ENCODE measurements around the gene IGSF3.
"Not testable (repeated sequence)": the region's sequence is repeated elsewhere in the genome, so short reads cannot be mapped to it uniquely, and the experiment has no call there.

DNA sequence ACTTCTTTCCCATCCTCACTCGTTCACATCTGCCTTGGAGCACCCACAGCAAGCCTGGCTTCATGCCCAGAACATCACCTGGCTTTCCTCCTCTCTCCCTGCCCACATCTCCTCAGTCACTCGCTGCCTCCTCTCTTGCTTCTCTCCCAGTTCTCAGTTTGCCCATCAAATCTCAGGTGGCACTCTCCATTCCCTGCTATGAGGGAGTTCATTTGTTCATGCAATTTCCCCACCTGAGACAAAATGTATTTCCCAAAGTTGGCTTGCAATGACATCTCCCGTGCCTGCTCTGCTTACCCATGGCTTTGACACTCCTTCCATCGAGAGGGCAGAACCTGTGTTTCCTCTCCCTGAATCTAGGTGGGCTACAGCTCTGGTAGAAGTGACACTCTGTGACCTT is 33.1 kb downstream of the IGSF3 start:
- TF ChIP-seq EZH2 (IDR thresholded peaks at IDR 0.05; ENCODE audit: borderline replicate concordance, control insufficient read depth, low read depth, low read length); SP1 (IDR thresholded peaks at IDR 0.05; ENCODE audit: low read depth, low read length); CTCF (IDR thresholded peaks at IDR 0.05 in 2 of 3, conservative IDR thresholded peaks at IDR 0.05 in 1 of 3; ENCODE audit: control insufficient read depth in 2 of 3, extremely low read depth in 1 of 3, insufficient read depth in 1 of 3, low read depth in 3 of 3, low read length in 3 of 3); RBBP5 (conservative IDR thresholded peaks at IDR 0.05); SIN3A (IDR thresholded peaks at IDR 0.05; ENCODE audit: low read depth, low read length); HDAC6 (IDR thresholded peaks at IDR 0.05; ENCODE audit: unreplicated experiment); FOS (IDR thresholded peaks at IDR 0.05; ENCODE audit: borderline replicate concordance, extremely low read depth, insufficient read length); ZNF274 (IDR thresholded peaks at IDR 0.05; ENCODE audit: insufficient read depth, insufficient read length): not testable (repeated sequence)
- TF ChIP-seq, protein P1, sequence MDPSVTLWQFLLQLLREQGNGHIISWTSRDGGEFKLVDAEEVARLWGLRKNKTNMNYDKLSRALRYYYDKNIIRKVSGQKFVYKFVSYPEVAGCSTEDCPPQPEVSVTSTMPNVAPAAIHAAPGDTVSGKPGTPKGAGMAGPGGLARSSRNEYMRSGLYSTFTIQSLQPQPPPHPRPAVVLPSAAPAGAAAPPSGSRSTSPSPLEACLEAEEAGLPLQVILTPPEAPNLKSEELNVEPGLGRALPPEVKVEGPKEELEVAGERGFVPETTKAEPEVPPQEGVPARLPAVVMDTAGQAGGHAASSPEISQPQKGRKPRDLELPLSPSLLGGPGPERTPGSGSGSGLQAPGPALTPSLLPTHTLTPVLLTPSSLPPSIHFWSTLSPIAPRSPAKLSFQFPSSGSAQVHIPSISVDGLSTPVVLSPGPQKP (IDR thresholded peaks at IDR 0.05; ENCODE audit: low read depth, low read length): not testable (repeated sequence)
